Transverse colon (tissue), 4 donors: ENCODE data around the gene TMEM26. TPM values are rescaled to one million over a fixed set of nuclear protein-coding genes. Genes with fewer than 3 reads are reported as not detected.

Experiments used
- DNase-seq: peaks from one replicate; pipeline ENCODE4 v3.0.0-alpha.2; 2019
- H3K27ac ChIP-seq, 4 donors: fragments of 200-600 bp; sonication (generic); 2 replicates each; pipeline ENCODE4 v1.5.1; 2016 to 2018; ENCODE audit warnings: inconsistent platforms in 4 of 4
- H3K27me3 ChIP-seq: fragments of 200-600 bp; sonication (generic); 2 replicates; pipeline ENCODE4 v1.5.1; 2017; ENCODE audit warnings: inconsistent platforms
- H3K36me3 ChIP-seq, 4 donors: fragments of 200-600 bp; sonication (generic); 2 replicates each; pipeline ENCODE4 v1.5.1; 2017 to 2019; ENCODE audit warnings: inconsistent platforms in 4 of 4
- H3K4me1 ChIP-seq, 4 donors: fragments of 200-600 bp; sonication (generic); 2 replicates each; pipeline ENCODE4 v1.5.1; 2017 to 2020; ENCODE audit warnings: inconsistent platforms in 4 of 4
- H3K4me3 ChIP-seq, 4 donors: fragments of 200-600 bp; sonication (generic); 1 replicate in 1 of 4; 2 replicates in 3 of 4; pipeline versions ENCODE4 v1.5.1 to v1.6.1; 2017 to 2019; ENCODE audit warnings: inconsistent platforms in 4 of 4
- H3K9me3 ChIP-seq, 2 donors: fragments of 200-600 bp; sonication (generic); 2 replicates each; pipeline ENCODE4 v1.5.1; 2017 to 2019; ENCODE audit warnings: inconsistent platforms in 2 of 2
- EP300 ChIP-seq: sonication (generic); formaldehyde crosslinking; IDR thresholded peaks from one replicate; pipeline ENCODE4 v1.6.1; 2017; ENCODE audit warnings: antibody characterized with exemption, low read depth
- POLR2A ChIP-seq: fragments of 450-650 bp; IDR thresholded peaks from one replicate; pipeline ENCODE4 v1.6.1; 2016; ENCODE audit warnings: antibody characterized with exemption, mild to moderate bottlenecking, moderate library complexity
- POLR2AphosphoS5 ChIP-seq, 3 donors: sonication (generic); formaldehyde crosslinking; IDR thresholded peaks; one replicate each; pipeline ENCODE4 v1.6.1; 2016; ENCODE audit warnings: antibody characterized with exemption in 3 of 3
- WGBS, 2 donors: methylation state at CpG; one replicate each; pipeline ENCODE4 v1.1.5; 2018; ENCODE audit warnings: low coverage in 1 of 2; 5-methylcytosine and 5-hydroxymethylcytosine counted together
- in situ Hi-C, 4 donors: fragments of 200-750 bp; cut with MboI; loops; one replicate each; pipeline versions ENCODE4 v1.15.0 to v1.15.1; 2017; ENCODE audit warnings: low sequenced_read_pairs in 3 of 4, low pct_ligation_motif_present in 1 of 4, low pct_unique_long_range_greater_than_20kb in 1 of 4
- intact Hi-C: fragments of 100-400 bp; cut with DNase I; formaldehyde crosslinking; loops from one replicate; pipeline ENCODE4 v1.15.1; 2023; ENCODE audit warnings: low total_unique reads
- total RNA-seq, 4 donors: library from RNA; depleted of rRNA; stranded (reverse); fragments of >200 nt; gene quantifications; one replicate each; pipeline ENCODE4 v1.1.0, GENCODE V29; 2016
- TF ChIP-seq, protein P1 (sequence below), 5 experiments: fragments of 200-600 bp in 3 of 5; fragments of 450-650 bp in 2 of 5; sonication (generic) in 3 of 5; IDR thresholded peaks; 1 replicate in 2 of 5; 2 replicates in 3 of 5; pipeline ENCODE4 v1.5.1; 2016 to 2017; ENCODE audit warnings: antibody characterized with exemption in 5 of 5, inconsistent platforms in 3 of 5, mild to moderate bottlenecking in 2 of 5, moderate library complexity in 1 of 5

TMEM26 gene
- total RNA-seq, 4 donors from 2014 or later = 0.27 to 3.0 (median 1.9) TPM; not detected in 1

- in situ Hi-C loops = no loop called here
- Histone ChIP-seq H3K4me1 (peaks cover 0 to 6% (median 0%) of the 10 kb centered on the region in 4 donors), H3K27me3 (no peaks in the 10 kb centered on the region), H3K4me3 (no peak overlapping the region), H3K9me3 (no peaks in the 10 kb centered on the region), H3K27ac (no peak overlapping the region), H3K36me3 (no peaks in the 10 kb centered on the region)
- TF ChIP-seq POLR2A = no peak
- 27 to 52% methylated on average over 2 of the region's 2 CpGs for WGBS, 2 donors
- intact Hi-C loops = no loop called here
- no peak for DNase-seq
These were observed 14.8 kb downstream of the TMEM26 start for GRCh38 chr10:61438141-61438988.

DNA sequence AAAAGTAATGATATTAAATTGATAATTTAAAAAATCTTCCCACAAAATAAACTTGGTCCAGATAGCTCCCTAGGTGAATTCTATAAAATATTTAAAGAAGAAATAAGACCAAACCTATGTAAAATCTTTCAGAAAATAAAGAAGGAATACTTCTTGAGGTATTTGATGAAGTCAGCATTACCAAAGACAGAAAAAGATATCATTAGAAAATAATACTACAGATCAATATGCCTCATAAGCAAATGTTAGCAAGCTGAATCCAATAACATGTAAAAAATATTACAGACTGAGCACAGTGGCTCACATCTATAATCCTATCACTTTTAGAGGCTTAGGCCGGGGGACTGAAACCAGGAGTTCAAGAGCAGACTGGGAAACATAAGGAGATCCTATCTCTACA lies 30.0 kb downstream of the TMEM26 start:
- intact Hi-C loops = no loop called here
- 71 to 85% methylated on average over 1 of the region's 1 CpG for WGBS, 2 donors
- TF ChIP-seq POLR2A (no peak), POLR2AphosphoS5 (IDR thresholded peaks at IDR 0.05) (no peak), EP300 (no peak)
- TF ChIP-seq, protein P1, sequence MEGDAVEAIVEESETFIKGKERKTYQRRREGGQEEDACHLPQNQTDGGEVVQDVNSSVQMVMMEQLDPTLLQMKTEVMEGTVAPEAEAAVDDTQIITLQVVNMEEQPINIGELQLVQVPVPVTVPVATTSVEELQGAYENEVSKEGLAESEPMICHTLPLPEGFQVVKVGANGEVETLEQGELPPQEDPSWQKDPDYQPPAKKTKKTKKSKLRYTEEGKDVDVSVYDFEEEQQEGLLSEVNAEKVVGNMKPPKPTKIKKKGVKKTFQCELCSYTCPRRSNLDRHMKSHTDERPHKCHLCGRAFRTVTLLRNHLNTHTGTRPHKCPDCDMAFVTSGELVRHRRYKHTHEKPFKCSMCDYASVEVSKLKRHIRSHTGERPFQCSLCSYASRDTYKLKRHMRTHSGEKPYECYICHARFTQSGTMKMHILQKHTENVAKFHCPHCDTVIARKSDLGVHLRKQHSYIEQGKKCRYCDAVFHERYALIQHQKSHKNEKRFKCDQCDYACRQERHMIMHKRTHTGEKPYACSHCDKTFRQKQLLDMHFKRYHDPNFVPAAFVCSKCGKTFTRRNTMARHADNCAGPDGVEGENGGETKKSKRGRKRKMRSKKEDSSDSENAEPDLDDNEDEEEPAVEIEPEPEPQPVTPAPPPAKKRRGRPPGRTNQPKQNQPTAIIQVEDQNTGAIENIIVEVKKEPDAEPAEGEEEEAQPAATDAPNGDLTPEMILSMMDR (IDR thresholded peaks at IDR 0.05) = no peak
- no peaks in the 10 kb centered on the region for H3K27me3 ChIP-seq
- DNase-seq = no peak
- H3K4me3 ChIP-seq = no peak overlapping the region
- peaks cover 0 to 7% (median 0%) of the 10 kb centered on the region in 4 donors for H3K36me3 ChIP-seq
- H3K9me3 ChIP-seq = peaks cover 22 to 27% of the 10 kb centered on the region in 2 donors
- H3K27ac ChIP-seq = no peak overlapping the region
- in situ Hi-C loops = no loop called here
- H3K4me1 ChIP-seq = no peaks in the 10 kb centered on the region

DNA sequence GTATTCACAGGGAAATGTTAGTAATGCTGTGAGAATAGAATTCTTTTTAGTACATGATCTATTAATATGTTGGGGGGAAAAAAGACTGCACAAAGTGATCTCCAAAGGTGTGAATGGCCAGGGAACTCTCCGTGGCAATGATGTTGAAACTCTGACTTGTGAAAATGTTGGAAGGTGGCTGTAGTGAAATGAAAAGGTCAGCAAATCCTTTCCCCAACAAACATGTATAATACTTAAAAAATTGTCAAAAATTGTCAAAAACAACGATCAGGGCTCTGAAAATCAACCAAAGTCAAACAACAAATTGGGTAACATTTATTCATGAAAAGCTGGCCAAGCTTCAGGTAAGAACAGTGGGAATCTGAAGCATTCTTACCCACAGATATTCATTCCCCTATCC lies 35.5 kb downstream of the TMEM26 start:
- in situ Hi-C loops = no loop called here
- no peak for DNase-seq

DNA sequence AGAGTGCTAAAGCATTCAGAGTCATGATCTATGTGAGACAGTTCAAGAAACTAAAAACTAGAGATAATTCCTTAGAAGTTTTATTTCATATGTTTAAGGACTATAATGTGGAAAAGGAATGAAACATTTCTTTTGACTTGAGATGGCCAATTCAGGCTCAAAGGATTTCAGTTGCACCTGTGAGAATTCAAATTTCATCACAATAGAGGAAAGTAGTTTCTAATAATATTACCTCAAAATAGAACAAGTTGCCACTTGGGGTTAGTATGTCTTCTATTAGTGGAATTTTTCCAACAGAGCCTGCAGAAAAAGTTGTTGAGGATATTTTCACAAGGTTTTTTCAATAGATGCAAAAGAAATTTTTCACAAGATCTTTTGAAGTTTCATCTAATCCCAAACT lies 37.4 kb downstream of the TMEM26 start:
- TF ChIP-seq, protein P1 (IDR thresholded peaks at IDR 0.05) = no peak
- TF ChIP-seq POLR2A = no peak
- TF ChIP-seq POLR2AphosphoS5 (IDR thresholded peaks at IDR 0.05) = no peak
- no peak for TF ChIP-seq EP300
- H3K27ac ChIP-seq = no peak overlapping the region
- intact Hi-C loops (no loop called here), in situ Hi-C loops (no loop called here)
- H3K36me3 ChIP-seq = no peaks in the 10 kb centered on the region
- H3K9me3 ChIP-seq = peaks cover 0 to under 1% of the 10 kb centered on the region in 2 donors
- DNase-seq = no peak
- no peaks in the 10 kb centered on the region for H3K4me1 ChIP-seq
- no peak overlapping the region for H3K4me3 ChIP-seq
- H3K27me3 ChIP-seq = no peaks in the 10 kb centered on the region

More for the DNA sequence above, 35.5 kb downstream of the TMEM26 start:
- H3K36me3 ChIP-seq = no peaks in the 10 kb centered on the region
- TF ChIP-seq, protein P1 (IDR thresholded peaks at IDR 0.05) = no peak
- TF ChIP-seq POLR2A (no peak), EP300 (no peak), POLR2AphosphoS5 (IDR thresholded peaks at IDR 0.05) (no peak)
- intact Hi-C loops = no loop called here
- no peaks in the 10 kb centered on the region for H3K4me1 ChIP-seq
- H3K9me3 ChIP-seq = peaks cover 7 to 13% of the 10 kb centered on the region in 2 donors
- H3K27me3 ChIP-seq = no peaks in the 10 kb centered on the region
- WGBS, 2 donors = 57 to 66% methylated on average over 2 of the region's 2 CpGs
- H3K4me3 ChIP-seq = no peak overlapping the region
- no peak overlapping the region for H3K27ac ChIP-seq
